HG03095 (cell line): ENCODE data around the gene TNS1.
A peak's percentile ranks its signal among the peaks of the same experiment; 100 is the strongest.
"Not testable (repeated sequence)": the region's sequence is repeated elsewhere in the genome, so short reads cannot be mapped to it uniquely, and the experiment has no call there.

Experiments
- ATAC-seq: cut with Tn5 transposase; IDR thresholded peaks from one replicate; pipeline ENCODE4 v1.9.1; 2021; ENCODE audit warnings: moderate library complexity; ENCODE audit not compliant: unreplicated experiment

TNS1 gene

GRCh38 chr2:217790681-217791392 is 212.0 kb downstream of the TNS1 start:
- ATAC-seq, result no peak

GRCh38 chr2:217790195-217790594 is 212.6 kb downstream of the TNS1 start:
- ATAC-seq, result no peak

- no peak for ATAC-seq
Observed at GRCh38 chr2:217789736-217790181, 213.0 kb downstream of the TNS1 start.

GRCh38 chr2:217789003-217789735 is 213.6 kb downstream of the TNS1 start:
- ATAC-seq, result no peak

GRCh38 chr2:217788669-217789002 is 214.2 kb downstream of the TNS1 start:
- ATAC-seq, result no peak

GRCh38 chr2:217787160-217787877 is 215.5 kb downstream of the TNS1 start:
- ATAC-seq, result no peak

GRCh38 chr2:217786560-217786959 is 216.2 kb downstream of the TNS1 start:
- ATAC-seq, result not testable (repeated sequence)

GRCh38 chr2:217785544-217786045 is 217.2 kb downstream of the TNS1 start:
- no peak for ATAC-seq

GRCh38 chr2:217784996-217785543 is 217.7 kb downstream of the TNS1 start:
- ATAC-seq, result no peak

- ATAC-seq, result no peak
Observed at GRCh38 chr2:217783243-217783642, 219.6 kb downstream of the TNS1 start.

- no peak for ATAC-seq
Observed at GRCh38 chr2:217777906-217778305, 224.9 kb downstream of the TNS1 start.

- ATAC-seq, result no peak
Observed at GRCh38 chr2:217776631-217777030, 226.2 kb downstream of the TNS1 start.

- no peak for ATAC-seq
Observed at GRCh38 chr2:217775920-217776503, 226.8 kb downstream of the TNS1 start.

- no peak for ATAC-seq
Observed at GRCh38 chr2:217774232-217774631, 228.6 kb downstream of the TNS1 start.

- no peak for ATAC-seq
Observed at GRCh38 chr2:217773539-217773938, 229.3 kb downstream of the TNS1 start.

GRCh38 chr2:217766356-217766755 is 236.4 kb downstream of the TNS1 start:
- no peak for ATAC-seq

GRCh38 chr2:217761645-217762277 is 241.0 kb downstream of the TNS1 start:
- no peak for ATAC-seq

- ATAC-seq, result no peak
Observed at GRCh38 chr2:217759991-217760390, 242.8 kb downstream of the TNS1 start.

- no peak for ATAC-seq
Observed at GRCh38 chr2:217757108-217757463, 245.7 kb downstream of the TNS1 start.

GRCh38 chr2:217756375-217757107 is 246.3 kb downstream of the TNS1 start:
- ATAC-seq, result peak; percentile 72
